HL-60/S4 treated with retinoic acid at 250 ng/mL for 4 days and 3 days (cell line): Measurements from ENCODE around the gene GMDS.

Experiments
- in situ Hi-C: fragments of 300-500 bp; cut with MboI; formaldehyde crosslinking; loops from 2 replicates; pipeline ENCODE4 v1.7.0; 2022; ENCODE audit warnings: low sequenced_read_pairs

The GMDS gene

GRCh38 chr6:2245103-2245876 is at the start of gene GMDS:
GMDS (minus strand) TSS chr6:2245605.
- in situ Hi-C loops: no loop called here

DNA sequence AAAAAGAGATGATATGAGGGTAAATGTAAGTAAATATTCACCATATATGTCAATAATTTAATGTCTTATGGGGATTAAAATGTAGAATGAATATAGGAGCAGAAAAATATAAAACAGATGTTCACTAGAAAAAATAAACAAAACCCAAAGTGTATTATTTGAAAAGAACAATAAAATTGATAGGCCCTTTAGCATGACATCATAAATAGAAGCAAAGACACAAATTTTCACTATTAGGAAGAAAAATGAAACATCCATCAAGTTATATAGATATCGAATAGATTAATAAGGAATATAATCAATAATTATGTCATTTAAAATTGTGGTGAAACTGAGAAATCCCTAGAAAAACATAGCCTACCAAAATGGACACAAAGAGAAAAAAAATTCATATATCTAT is 40.1 kb upstream of the GMDS start:
- in situ Hi-C loops: no loop called here

GRCh38 chr6:2275892-2276242 is 30.5 kb upstream of the GMDS start:
- in situ Hi-C loops: no loop called here

- in situ Hi-C loops: no loop called here
These were observed 29.8 kb upstream of the GMDS start for GRCh38 chr6:2274981-2275891.

GRCh38 chr6:2272696-2273095 is 27.3 kb upstream of the GMDS start:
- in situ Hi-C loops: no loop called here

DNA sequence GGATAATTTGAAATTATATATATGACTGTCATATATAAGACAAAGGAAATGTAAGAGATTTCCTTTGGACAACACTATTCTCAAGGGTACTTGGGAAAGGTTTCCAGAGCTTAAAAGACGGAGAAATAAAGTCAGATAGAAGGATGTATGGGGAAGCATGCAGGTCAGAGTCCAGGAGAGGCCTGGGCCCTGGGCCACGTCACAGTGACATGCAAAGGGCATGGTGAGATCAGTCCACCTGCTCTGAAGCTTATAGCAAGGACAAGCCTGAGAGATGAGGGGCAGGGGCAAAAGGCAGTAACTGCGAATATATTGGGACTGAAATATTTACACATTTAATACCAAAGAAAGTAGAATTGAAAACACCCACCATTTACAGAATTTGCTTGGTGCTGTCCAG is 24.6 kb upstream of the GMDS start:
- in situ Hi-C loops: no loop called here

GRCh38 chr6:2266841-2267240 is 21.4 kb upstream of the GMDS start:
- in situ Hi-C loops: no loop called here

DNA sequence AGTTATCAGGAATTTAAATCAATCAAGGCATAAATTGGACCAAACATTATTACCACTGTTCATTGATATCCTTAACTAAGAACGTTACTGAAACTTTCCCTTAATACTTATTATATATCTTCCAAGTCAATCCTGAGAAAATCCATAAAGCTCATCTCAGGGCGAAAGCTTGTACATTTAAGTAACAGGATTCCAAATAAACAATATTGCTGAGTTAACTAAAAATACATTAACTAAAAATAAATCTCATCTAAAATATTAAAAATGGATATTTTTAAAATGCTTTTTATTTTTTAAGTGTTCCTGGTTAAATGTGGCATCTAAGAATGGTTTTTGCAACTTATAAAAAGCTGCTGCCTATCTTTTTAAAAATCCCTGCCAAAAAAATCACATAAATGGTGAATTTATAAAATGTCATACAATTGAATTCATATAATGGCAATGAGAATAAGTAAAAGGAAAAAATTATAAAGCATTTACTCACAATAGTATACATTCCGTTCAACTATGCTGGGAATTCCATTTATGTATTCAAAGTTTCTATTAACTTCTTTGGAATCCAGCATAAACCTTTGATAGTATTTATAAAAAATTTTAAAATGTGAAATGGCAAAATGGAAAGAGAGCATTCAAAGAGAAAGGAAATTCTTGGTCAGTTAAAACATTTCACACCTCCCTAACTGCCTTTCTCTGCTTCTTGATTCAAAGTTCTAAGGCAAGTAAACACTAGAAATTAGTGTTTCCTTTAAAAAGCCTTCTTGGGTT is 20.8 kb upstream of the GMDS start:
- in situ Hi-C loops: no loop called here

GRCh38 chr6:2264932-2265331 is 19.5 kb upstream of the GMDS start:
- in situ Hi-C loops: no loop called here

DNA sequence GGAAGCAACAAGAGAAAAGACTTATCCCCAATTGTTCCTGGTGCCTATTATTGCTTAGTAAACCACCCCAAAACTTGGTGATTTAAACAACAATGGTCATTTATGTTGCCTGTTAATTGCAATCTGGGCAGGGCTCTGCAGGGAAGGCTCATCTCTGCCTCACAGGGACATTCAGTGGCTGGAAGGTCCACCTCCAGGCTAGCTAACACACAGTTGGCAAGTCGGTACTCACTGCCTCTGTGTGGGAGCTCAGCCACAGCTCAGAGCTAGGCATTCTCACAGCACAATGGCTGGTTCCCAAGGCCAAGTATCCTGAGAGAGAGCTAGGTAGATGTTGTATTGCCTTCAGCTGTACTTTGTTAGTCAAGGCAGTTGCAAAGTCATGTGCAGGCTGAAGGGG is 18.5 kb upstream of the GMDS start:
- in situ Hi-C loops: no loop called here

GRCh38 chr6:2259574-2259973 is 14.2 kb upstream of the GMDS start:
- in situ Hi-C loops: no loop called here

DNA sequence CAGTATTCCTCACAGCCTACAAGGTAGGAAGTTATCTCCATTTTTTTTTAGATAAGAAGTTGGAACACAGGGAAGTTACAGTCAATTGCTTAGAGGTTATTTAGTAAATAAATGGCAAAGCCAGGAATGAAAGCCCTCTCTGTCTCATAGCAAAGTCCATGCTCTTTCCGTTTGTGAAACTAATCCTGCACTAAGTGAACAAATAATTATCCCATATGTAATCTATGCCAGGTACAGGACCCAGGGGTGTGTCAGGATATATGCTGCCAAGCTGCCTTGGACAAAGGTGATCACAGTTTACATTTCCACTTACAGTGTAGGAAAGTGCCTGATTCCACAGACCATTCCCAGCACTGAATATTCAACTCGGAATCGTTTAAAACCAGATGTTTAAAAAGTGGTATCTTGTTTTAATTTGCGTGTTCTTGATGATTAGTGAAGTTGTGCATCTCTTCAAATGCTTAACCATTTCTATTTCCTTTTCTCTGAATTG is 13.6 kb upstream of the GMDS start:
- in situ Hi-C loops: no loop called here

- in situ Hi-C loops: no loop called here
These were observed 12.7 kb upstream of the GMDS start for GRCh38 chr6:2258112-2258511.

- in situ Hi-C loops: no loop called here
These were observed 12.0 kb upstream of the GMDS start for GRCh38 chr6:2257363-2257762.

GRCh38 chr6:2254747-2255146 is 9.3 kb upstream of the GMDS start:
- in situ Hi-C loops: no loop called here

GRCh38 chr6:2249126-2249525 is 3.7 kb upstream of the GMDS start:
- in situ Hi-C loops: no loop called here

DNA sequence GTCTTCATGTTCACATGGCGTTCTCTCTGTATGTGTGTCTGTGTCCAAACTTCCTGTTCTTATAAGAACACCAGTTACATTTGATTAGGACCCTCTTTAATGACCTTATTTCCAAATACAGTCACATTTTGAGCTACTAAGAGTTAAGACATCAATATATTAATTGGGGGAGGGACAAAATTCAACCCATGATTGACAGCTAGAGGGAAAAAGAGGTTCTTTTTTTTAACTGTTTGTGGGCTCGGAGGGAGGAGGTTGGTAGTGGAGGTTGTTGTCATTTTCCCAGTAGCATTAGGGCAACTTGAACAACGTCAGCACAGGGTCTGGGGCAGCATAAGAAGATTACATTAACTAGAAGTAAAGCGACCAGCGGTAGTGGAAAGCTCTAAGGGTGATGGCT is 2.3 kb upstream of the GMDS start:
- in situ Hi-C loops: no loop called here

- in situ Hi-C loops: no loop called here
These were observed 765 bp upstream of the GMDS start for GRCh38 chr6:2245877-2246863.

DNA sequence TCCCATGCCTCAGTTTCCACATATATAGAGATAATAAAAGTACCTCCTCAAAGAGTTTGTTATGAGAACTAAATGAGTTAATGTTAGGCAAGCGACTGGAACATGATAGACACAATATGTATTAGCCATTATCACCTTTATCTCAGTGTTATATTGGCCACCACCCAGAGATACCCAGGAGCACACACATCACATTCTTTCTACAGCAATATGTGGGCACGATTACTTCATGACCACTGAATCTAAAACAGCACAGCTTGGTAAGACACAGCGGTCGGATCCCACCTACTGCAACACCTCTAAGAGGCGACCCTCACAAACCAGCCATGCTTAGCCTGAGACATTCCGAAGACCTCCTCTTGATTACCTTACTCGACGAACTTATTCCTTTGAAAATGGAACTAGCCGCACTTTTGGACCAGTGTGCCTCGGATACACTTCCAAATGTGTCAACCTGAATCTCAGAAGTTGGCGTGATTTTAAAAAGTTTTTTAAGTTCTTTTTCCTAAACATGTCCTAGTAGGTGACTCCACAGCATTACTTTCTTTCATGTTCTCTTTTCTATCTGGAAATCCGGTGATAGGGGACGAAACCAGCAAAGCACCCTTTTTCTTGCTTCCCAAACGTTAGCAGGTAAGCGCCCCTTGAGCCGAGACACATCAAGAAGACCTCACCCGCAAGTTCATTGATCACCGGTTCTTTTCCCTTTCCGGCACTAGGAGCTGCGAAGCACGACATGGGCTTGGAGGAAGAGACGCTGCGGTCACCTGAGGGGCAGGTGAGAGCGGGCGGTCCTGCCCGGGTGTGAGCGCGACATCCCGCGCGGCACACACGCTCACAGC is 923 bp downstream of the GMDS start:
- in situ Hi-C loops: no loop called here
